OCI-LY7 (cell line): ENCODE measurements around the gene GP5.

Experiments used
- EZH2phosphoT487 ChIP-seq: fragments of 200-600 bp; sonication (generic); IDR thresholded peaks from 2 replicates; pipeline ENCODE4 v1.6.1; 2018; ENCODE audit warnings: low read depth, borderline replicate concordance, mild to moderate bottlenecking, mixed run types, antibody characterized with exemption, low read length, moderate library complexity, mixed read lengths
- TF ChIP-seq, protein P1 (sequence below): fragments of 200-600 bp; sonication (generic); conservative IDR thresholded peaks from 2 replicates; pipeline ENCODE4 v1.5.1; 2014; ENCODE audit warnings: mild to moderate bottlenecking, antibody characterized with exemption, low read length, moderate library complexity, mixed read lengths

DNA sequence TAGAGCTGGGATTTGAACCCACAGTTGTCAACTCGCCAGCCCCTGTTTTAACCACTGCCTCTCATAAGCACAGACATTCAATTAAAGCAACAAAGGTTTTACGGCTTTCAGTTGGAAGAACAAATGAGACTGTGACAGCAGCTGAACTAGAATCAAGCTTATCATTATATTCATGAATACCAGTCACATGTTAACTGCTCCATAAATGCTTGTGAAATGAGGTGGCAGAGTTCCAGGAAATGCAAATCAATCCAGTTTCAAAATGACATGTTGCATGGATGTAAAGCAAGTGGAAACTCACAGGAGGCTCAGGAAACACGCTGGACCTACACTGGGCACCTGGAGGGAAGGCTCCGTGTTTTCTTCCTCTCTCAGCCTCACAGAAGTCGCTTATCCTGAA is 3.9 kb downstream of the GP5 start:
- TF ChIP-seq, protein P1, sequence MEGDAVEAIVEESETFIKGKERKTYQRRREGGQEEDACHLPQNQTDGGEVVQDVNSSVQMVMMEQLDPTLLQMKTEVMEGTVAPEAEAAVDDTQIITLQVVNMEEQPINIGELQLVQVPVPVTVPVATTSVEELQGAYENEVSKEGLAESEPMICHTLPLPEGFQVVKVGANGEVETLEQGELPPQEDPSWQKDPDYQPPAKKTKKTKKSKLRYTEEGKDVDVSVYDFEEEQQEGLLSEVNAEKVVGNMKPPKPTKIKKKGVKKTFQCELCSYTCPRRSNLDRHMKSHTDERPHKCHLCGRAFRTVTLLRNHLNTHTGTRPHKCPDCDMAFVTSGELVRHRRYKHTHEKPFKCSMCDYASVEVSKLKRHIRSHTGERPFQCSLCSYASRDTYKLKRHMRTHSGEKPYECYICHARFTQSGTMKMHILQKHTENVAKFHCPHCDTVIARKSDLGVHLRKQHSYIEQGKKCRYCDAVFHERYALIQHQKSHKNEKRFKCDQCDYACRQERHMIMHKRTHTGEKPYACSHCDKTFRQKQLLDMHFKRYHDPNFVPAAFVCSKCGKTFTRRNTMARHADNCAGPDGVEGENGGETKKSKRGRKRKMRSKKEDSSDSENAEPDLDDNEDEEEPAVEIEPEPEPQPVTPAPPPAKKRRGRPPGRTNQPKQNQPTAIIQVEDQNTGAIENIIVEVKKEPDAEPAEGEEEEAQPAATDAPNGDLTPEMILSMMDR, result no peak
- no peak for TF ChIP-seq EZH2phosphoT487
